Immature natural killer cell (primary cell): ENCODE data around the gene PRKN. TPM values are rescaled to one million over a fixed set of nuclear protein-coding genes. Genes with fewer than 3 reads are reported as not detected.

Experiments used
- DNase-seq, 3 donors: peaks; one replicate each; pipeline ENCODE4 v3.0.0; 2022; ENCODE audit warnings: mixed read lengths in 1 of 3
- H3K27ac Mint-ChIP-seq, 6 donors: one replicate each; pipeline ENCODE4 v1.8.0; 2020; ENCODE audit warnings: mixed read lengths in 6 of 6, mild to moderate bottlenecking in 5 of 6, inconsistent platforms in 4 of 6, moderate library complexity in 3 of 6
- H3K27me3 Mint-ChIP-seq, 3 donors: one replicate each; pipeline ENCODE4 v1.8.0; 2020 to 2021; ENCODE audit warnings: low read depth in 3 of 3, mild to moderate bottlenecking in 3 of 3, mixed read lengths in 3 of 3, moderate library complexity in 3 of 3, inconsistent platforms in 1 of 3
- H3K36me3 Mint-ChIP-seq, 3 donors: one replicate each; pipeline ENCODE4 v1.8.0; 2020; ENCODE audit warnings: mixed read lengths in 3 of 3, inconsistent platforms in 2 of 3, mild to moderate bottlenecking in 2 of 3
- H3K4me1 Mint-ChIP-seq, 2 donors: one replicate each; pipeline ENCODE4 v1.8.0; 2020; ENCODE audit warnings: inconsistent platforms in 2 of 2, mild to moderate bottlenecking in 2 of 2, mixed read lengths in 2 of 2, moderate library complexity in 1 of 2
- H3K4me3 Mint-ChIP-seq, 5 donors: one replicate each; pipeline ENCODE4 v1.8.0; 2020; ENCODE audit warnings: mild to moderate bottlenecking in 5 of 5, mixed read lengths in 5 of 5, inconsistent platforms in 3 of 5, moderate library complexity in 3 of 5
- H3K9me3 Mint-ChIP-seq, 6 donors: one replicate each; pipeline ENCODE4 v1.8.0; 2020; ENCODE audit warnings: mild to moderate bottlenecking in 6 of 6, mixed read lengths in 6 of 6, inconsistent platforms in 4 of 6, moderate library complexity in 3 of 6
- polyA plus RNA-seq, 3 donors: library from polyadenylated mRNA; unstranded; fragments of 300-500 nt; fragmentation: Illumina TruSeq; gene quantifications; one replicate each; pipeline ENCODE4 v1.2.3, GENCODE V29; 2021

The PRKN gene
- polyA plus RNA-seq, 3 donors from 2014 or later = 0.37 to 6.4 (median 2.8) TPM

GRCh38 chr6:162055365-162055764 is 672.2 kb downstream of the PRKN start:
- Mint-ChIP-seq H3K27ac (no peak overlapping the region), H3K27me3 (no peaks in the 10 kb centered on the region), H3K4me1 (no peaks in the 10 kb centered on the region), H3K36me3 (no peaks in the 10 kb centered on the region), H3K4me3 (no peak overlapping the region), H3K9me3 (peaks cover 2 to 22% (median 3%) of the 10 kb centered on the region in 6 donors)
- no peak for DNase-seq

- peaks cover 2 to 19% (median 6%) of the 10 kb centered on the region in 6 donors for H3K9me3 Mint-ChIP-seq
- no peak for DNase-seq
- H3K4me3 Mint-ChIP-seq = no peak overlapping the region
- H3K27me3 Mint-ChIP-seq = no peaks in the 10 kb centered on the region
- no peaks in the 10 kb centered on the region for H3K4me1 Mint-ChIP-seq
- H3K36me3 Mint-ChIP-seq = no peaks in the 10 kb centered on the region
- H3K27ac Mint-ChIP-seq = no peak overlapping the region
Observed at GRCh38 chr6:162053084-162053483, 674.5 kb downstream of the PRKN start.

- H3K4me1 Mint-ChIP-seq = no peaks in the 10 kb centered on the region
- no peak for DNase-seq
- H3K27ac Mint-ChIP-seq = no peak overlapping the region
- H3K36me3 Mint-ChIP-seq = no peaks in the 10 kb centered on the region
- H3K27me3 Mint-ChIP-seq = no peaks in the 10 kb centered on the region
- peaks cover 0 to 22% (median 9%) of the 10 kb centered on the region in 6 donors for H3K9me3 Mint-ChIP-seq
- H3K4me3 Mint-ChIP-seq = no peak overlapping the region
Observed at GRCh38 chr6:162050579-162050978, 677.0 kb downstream of the PRKN start.

- Mint-ChIP-seq H3K27ac (no peak overlapping the region), H3K9me3 (peaks cover 2 to 39% (median 13%) of the 10 kb centered on the region in 6 donors), H3K4me3 (no peak overlapping the region)
Observed at GRCh38 chr6:162046324-162046723, 681.2 kb downstream of the PRKN start.

GRCh38 chr6:162032620-162033019 is 694.9 kb downstream of the PRKN start:
- peaks cover 5 to 26% (median 8%) of the 10 kb centered on the region in 6 donors for H3K9me3 Mint-ChIP-seq
- no peak overlapping the region for H3K27ac Mint-ChIP-seq
- no peaks in the 10 kb centered on the region for H3K36me3 Mint-ChIP-seq
- H3K4me3 Mint-ChIP-seq = no peak overlapping the region
- DNase-seq = no peak
- no peaks in the 10 kb centered on the region for H3K27me3 Mint-ChIP-seq
- no peaks in the 10 kb centered on the region for H3K4me1 Mint-ChIP-seq

More at GRCh38 chr6:162046324-162046723, 681.2 kb downstream of the PRKN start:
- Mint-ChIP-seq H3K36me3 (no peaks in the 10 kb centered on the region), H3K27me3 (peaks cover 0 to 2% (median 1%) of the 10 kb centered on the region in 3 donors), H3K4me1 (no peaks in the 10 kb centered on the region)
- no peak for DNase-seq

GRCh38 chr6:162029873-162030576 is 697.5 kb downstream of the PRKN start:
- Mint-ChIP-seq H3K36me3 (peaks cover 0 to 3% (median 0%) of the 10 kb centered on the region in 3 donors), H3K4me3 (no peak overlapping the region), H3K27ac (no peak overlapping the region)

GRCh38 chr6:162026843-162027242 is 700.7 kb downstream of the PRKN start:
- peaks cover 0 to 2% (median 0%) of the 10 kb centered on the region in 3 donors for H3K27me3 Mint-ChIP-seq

More at GRCh38 chr6:162029873-162030576, 697.5 kb downstream of the PRKN start:
- Mint-ChIP-seq H3K4me1 (no peaks in the 10 kb centered on the region), H3K27me3 (no peaks in the 10 kb centered on the region), H3K9me3 (peaks cover 5 to 18% (median 7%) of the 10 kb centered on the region in 6 donors)
- no peak for DNase-seq

GRCh38 chr6:162026031-162026430 is 701.5 kb downstream of the PRKN start:
- Mint-ChIP-seq H3K27me3 (peaks cover 0 to 2% (median 0%) of the 10 kb centered on the region in 3 donors), H3K4me1 (no peaks in the 10 kb centered on the region)

More at GRCh38 chr6:162026843-162027242, 700.7 kb downstream of the PRKN start:
- no peak overlapping the region for H3K4me3 Mint-ChIP-seq
- H3K36me3 Mint-ChIP-seq = peaks cover 0 to 3% (median 0%) of the 10 kb centered on the region in 3 donors
- no peak overlapping the region for H3K27ac Mint-ChIP-seq
- DNase-seq = no peak
- H3K9me3 Mint-ChIP-seq = peaks cover 3 to 29% (median 14%) of the 10 kb centered on the region in 6 donors
- no peaks in the 10 kb centered on the region for H3K4me1 Mint-ChIP-seq

GRCh38 chr6:162019349-162019748 is 708.2 kb downstream of the PRKN start:
- peaks cover 0 to 2% (median 0%) of the 10 kb centered on the region in 3 donors for H3K27me3 Mint-ChIP-seq
- H3K4me1 Mint-ChIP-seq = no peaks in the 10 kb centered on the region
- H3K4me3 Mint-ChIP-seq = no peak overlapping the region
- H3K9me3 Mint-ChIP-seq = peaks cover 8 to 52% (median 12%) of the 10 kb centered on the region in 6 donors
- H3K27ac Mint-ChIP-seq = no peak overlapping the region
- H3K36me3 Mint-ChIP-seq = peaks cover 0 to 3% (median 0%) of the 10 kb centered on the region in 3 donors
- no peak for DNase-seq

More at GRCh38 chr6:162026031-162026430, 701.5 kb downstream of the PRKN start:
- no peak for DNase-seq
- Mint-ChIP-seq H3K9me3 (peaks cover 0 to 34% (median 14%) of the 10 kb centered on the region in 6 donors), H3K36me3 (peaks cover 0 to 3% (median 0%) of the 10 kb centered on the region in 3 donors), H3K27ac (no peak overlapping the region), H3K4me3 (no peak overlapping the region)

- no peak for DNase-seq
- Mint-ChIP-seq H3K9me3 (peaks cover 4 to 52% (median 9%) of the 10 kb centered on the region in 6 donors), H3K27ac (no peak overlapping the region), H3K4me3 (no peak overlapping the region), H3K36me3 (peaks cover 0 to 3% (median 0%) of the 10 kb centered on the region in 3 donors), H3K27me3 (peaks cover 0 to 2% (median 1%) of the 10 kb centered on the region in 3 donors), H3K4me1 (no peaks in the 10 kb centered on the region)
Observed at GRCh38 chr6:162017536-162017935, 710.0 kb downstream of the PRKN start.

- H3K36me3 Mint-ChIP-seq = peaks cover 0 to 3% (median 0%) of the 10 kb centered on the region in 3 donors
- no peak overlapping the region for H3K4me3 Mint-ChIP-seq
- DNase-seq = no peak
- H3K27ac Mint-ChIP-seq = no peak overlapping the region
- H3K4me1 Mint-ChIP-seq = no peaks in the 10 kb centered on the region
- H3K9me3 Mint-ChIP-seq = peaks cover 4 to 48% (median 12%) of the 10 kb centered on the region in 6 donors
- H3K27me3 Mint-ChIP-seq = peaks cover 0 to 2% (median 2%) of the 10 kb centered on the region in 3 donors
Observed at GRCh38 chr6:162014069-162014811, 713.3 kb downstream of the PRKN start.

GRCh38 chr6:162005372-162005771 is 722.2 kb downstream of the PRKN start:
- Mint-ChIP-seq H3K27ac (no peak overlapping the region), H3K9me3 (peaks cover 2 to 21% (median 8%) of the 10 kb centered on the region in 6 donors), H3K4me3 (no peak overlapping the region), H3K27me3 (peaks cover 2% of the 10 kb centered on the region in 3 donors), H3K36me3 (no peaks in the 10 kb centered on the region), H3K4me1 (no peaks in the 10 kb centered on the region)
- DNase-seq = no peak

GRCh38 chr6:161996783-161997182 is 730.8 kb downstream of the PRKN start:
- H3K27me3 Mint-ChIP-seq = peaks cover 0 to 2% (median 0%) of the 10 kb centered on the region in 3 donors
- no peaks in the 10 kb centered on the region for H3K36me3 Mint-ChIP-seq
- no peak overlapping the region for H3K27ac Mint-ChIP-seq
- H3K9me3 Mint-ChIP-seq = peaks cover under 1 to 20% (median 12%) of the 10 kb centered on the region in 6 donors
- DNase-seq = no peak
- no peaks in the 10 kb centered on the region for H3K4me1 Mint-ChIP-seq
- H3K4me3 Mint-ChIP-seq = no peak overlapping the region
